Measurements from ENCODE around the gene OR4S1.
"Not testable (repeated sequence)": the region's sequence is repeated elsewhere in the genome, so short reads cannot be mapped to it uniquely, and the experiment has no call there.

The OR4S1 gene, protein sequence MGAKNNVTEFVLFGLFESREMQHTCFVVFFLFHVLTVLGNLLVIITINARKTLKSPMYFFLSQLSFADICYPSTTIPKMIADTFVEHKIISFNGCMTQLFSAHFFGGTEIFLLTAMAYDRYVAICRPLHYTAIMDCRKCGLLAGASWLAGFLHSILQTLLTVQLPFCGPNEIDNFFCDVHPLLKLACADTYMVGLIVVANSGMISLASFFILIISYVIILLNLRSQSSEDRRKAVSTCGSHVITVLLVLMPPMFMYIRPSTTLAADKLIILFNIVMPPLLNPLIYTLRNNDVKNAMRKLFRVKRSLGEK

DNA sequence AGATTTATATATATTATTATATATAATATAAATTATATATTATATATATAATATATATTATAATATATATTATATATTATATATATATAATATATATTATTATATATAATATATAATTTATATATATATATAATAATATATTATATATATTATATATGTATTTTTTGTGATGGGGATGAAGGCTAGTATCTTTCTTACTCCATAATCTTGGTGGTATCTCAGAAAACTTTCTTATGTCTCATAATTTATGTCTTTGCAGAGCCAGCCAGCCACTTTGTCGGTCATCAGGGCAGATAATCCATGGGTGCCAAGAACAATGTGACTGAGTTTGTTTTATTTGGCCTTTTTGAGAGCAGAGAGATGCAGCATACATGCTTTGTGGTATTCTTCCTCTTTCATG, at the start of gene OR4S1:
Gene OR4S1 (plus strand): TSS at position 301 of the 400 bp plus-strand sequence. CDS start 0 bp downstream, at position 301.
- DNase-seq, result no peak

DNA sequence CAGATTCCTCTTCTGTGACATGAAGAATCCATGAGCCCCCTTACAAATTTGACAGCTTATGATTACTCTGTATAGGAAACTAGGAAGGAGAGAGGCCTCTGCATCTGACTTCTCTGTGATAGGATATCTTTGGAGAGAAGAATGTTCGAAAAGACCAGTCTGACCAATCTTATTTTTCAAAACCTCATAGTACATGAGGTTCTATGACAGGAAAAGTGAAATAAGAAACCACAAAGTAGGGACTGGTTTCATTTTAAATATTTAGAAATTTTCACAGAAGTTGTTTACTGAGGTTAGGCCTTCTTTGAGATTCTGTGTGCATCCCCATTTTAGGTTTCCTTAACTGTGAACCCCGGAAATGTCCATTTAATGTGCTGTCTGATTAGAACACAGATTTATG, 44.4 kb upstream of the OR4S1 start:
- DNase-seq, result no peak

DNA sequence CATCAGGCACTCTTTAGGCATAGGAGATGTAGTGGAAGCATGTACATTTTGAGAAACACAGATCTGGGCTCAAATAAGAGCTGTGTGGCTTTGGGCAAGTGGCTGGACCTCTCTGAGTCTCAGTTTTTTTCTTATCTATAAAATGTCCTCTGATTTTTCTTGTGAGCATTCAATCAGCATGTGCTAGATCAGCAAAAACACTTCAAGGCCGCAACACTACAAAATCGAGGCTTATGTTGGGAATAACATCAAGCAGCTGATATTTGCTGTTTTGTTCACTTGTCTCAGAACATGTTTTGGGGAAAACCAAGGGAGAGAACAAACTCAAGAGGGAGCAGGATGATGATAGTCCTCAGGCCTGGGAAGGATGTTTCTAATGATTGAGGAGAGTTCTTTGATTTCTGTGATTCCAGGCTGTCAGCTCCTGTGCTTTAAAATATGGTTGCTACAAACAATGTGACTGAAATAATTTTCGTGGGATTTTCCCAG, 42.6 kb upstream of the OR4S1 start, which contains the start of gene OR4X1:
Gene OR4X1 (plus strand): TSS at position 439 of the 489 bp plus-strand sequence. CDS start 0 bp downstream, at position 439.
- no peak for DNase-seq

DNA sequence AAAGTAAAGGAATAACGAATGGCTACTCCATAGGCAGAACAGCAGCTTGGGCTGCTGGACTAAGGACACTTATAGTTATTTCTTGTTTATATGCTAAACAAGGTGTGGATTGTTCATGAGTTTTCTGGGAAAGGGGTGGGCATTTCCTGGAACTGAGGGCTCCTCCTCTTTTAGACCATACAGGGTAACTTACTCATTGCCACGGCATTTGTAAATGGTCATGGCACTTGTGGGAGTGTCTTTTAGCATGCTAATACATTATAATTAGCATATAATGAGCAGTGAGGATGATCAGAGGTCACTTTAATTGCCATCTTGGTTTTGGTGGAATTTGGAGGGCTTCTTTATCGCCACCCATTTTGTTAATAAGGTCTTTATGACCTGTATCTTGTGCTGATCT, 35.4 kb upstream of the OR4S1 start:
- DNase-seq, result no peak

DNA sequence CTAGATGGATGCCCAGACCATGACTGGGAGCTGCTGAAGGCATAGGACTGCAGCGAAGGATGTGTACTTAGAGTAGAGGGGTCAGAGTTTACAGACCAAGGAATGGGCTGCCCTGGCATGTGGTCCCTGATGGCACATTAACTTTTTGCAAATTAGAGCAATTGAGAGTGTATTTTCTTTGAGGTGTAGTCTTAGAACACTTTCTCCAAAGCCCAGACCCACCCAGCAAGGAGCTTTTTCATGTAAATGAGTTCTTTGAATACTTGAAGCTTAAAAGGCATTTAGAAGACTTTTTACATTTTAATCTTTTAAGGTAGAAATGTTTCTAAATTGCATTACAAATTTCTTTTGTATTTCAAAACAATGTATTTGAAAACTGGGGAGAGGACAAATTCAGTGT, 33.4 kb upstream of the OR4S1 start:
- DNase-seq, result no peak

DNA sequence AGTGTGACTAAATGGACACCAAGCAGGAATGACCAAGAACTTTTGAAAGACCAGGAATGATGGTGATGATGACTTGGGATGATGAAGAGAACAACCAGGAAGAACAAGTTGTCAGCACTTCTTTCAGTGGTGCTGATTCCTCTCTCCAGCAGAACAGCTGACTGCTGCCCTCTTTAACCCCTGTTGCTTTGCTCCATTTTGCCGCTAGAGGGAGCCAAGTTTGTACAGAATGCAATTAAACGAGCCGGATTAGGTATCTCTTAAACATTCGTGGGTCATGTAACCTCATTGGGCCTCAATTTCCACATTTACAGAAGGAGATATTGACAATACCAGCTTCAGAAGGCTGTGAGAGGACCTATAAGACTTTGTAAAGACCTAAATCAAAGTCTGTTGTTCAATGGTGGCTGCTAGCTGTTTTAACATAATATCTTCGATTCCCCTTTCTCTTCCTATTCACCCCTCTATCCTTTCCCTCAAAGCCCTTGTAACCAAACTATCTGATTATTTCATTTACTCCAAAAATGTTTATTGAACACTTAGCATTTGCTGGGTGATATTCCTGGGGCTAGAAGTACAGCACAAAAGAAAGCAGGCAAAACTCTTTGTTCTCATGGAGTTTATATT, 1.9 kb downstream of the OR4S1 start:
- DNase-seq, result peak in 3 of 4 experiments; percentile 24 to 56 (median 30)

DNA sequence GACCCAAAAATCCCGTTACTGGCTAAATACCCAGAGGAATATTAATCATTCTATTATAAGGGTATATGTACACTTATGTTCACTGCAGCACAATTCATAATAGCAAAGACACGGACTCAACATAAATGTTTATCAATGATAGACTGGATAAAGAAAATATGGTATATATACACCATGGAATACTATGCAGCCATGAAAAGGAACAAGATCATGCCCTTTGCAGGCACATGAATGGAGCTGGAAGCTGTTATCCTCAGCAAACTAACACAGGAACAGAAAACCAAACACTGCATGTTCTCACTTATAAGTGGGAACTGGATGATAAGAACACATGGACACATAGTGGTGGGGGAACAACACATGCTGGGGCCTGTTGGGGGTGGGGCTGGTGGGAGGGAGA, 7.6 kb downstream of the OR4S1 start:
- DNase-seq, result not testable (repeated sequence)

DNA sequence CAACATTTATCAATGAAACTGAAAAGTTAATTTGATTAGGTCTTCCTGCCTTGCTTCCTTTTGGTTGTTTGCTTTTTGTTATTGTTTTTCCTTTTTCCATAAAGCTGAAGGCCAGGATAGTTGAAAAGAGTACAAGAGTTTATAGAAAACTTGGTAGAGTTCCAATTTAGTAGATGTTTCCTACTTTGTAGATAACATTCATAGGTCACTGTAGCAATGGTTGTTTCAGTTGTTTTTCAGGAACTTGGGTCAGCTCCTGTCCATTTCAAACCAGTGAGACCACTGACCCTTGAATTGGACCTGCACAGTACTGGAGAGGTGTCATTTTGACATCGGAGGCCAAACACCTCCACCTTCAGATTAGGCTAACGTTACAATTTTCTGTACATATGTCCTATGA, 13.8 kb downstream of the OR4S1 start:
- DNase-seq, result not testable (repeated sequence)

DNA sequence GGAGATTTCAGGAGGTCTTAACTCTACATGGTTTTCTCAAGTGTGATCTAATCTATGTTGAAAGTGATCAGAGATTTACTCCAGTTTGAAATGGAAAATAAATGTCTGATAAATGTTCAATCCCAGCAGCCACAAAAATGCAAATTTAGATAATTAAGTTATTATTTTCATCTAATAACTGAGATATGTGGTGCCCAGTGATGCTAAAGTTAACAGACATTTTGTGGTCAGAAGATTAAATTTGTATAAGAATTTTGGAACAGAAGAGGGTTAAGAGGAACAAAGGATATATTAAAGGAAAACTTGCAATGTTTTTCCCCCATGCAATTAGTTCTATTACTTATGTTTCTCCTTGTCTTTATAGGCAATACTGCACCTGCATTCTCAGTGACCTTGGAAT, 18.6 kb downstream of the OR4S1 start, which contains the start of gene OR4C3:
Gene OR4C3 (plus strand): TSS at position 301 of the 400 bp plus-strand sequence. CDS start 102 bp downstream, outside the sequence.
- DNase-seq, result not testable (repeated sequence)

DNA sequence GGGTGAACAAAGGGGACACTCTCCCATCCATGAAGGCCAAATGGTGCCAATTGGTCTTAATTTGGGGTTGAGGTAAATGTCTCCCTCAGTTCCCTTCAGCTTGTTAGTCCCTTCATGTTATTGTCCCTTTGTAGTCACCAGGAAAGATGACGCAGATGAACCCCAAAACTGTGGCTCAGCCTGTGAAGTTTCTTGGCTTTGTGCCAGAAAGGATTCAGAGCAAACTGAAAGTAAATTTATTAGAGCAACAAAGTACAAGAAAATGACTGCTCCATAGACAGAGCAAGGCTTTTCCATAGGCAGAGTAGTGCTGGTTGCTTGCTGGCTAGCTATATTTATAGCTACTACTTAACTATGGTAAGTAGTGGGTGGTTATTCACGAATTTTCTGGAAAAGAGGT, 35.4 kb downstream of the OR4S1 start:
- DNase-seq, result no peak

DNA sequence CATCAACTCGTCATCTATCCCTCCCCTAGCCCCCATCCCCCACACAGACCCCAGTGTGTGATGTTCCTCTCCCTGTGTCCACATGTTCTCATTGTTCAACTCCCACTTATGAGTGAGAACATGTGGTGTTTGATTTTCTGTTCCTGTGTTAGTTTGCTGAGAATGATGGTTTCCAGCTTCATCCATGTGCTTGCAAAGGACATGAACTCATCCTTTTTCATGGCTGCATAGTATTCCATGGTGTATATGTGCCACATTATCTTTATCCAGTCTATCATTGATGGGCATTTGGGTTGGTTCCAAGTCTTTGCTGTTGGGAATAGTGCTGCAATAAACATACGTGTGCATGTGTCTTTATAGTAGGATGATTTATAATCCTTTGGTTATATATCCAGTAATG, 36.5 kb downstream of the OR4S1 start:
- DNase-seq, result not testable (repeated sequence)

DNA sequence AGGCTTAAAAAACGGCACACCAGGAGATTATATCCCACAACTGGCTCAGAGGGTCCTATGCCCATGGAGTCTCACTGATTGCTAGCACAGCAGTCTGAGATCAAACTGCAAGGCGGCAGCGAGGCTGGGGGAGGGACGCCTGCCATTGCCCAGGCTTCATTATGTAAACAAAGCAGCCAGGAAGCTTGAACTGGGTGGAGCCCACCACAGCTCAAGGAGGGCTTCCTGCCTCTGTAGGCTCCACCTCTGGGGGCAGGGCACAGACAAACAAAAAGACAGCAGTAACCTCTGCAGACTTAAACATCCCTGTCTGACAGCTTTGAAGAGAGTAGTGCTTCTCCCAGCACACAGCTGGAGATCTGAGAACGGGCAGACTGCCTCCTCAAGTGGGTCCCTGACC, 40.3 kb downstream of the OR4S1 start:
- not testable (repeated sequence) for DNase-seq

DNA sequence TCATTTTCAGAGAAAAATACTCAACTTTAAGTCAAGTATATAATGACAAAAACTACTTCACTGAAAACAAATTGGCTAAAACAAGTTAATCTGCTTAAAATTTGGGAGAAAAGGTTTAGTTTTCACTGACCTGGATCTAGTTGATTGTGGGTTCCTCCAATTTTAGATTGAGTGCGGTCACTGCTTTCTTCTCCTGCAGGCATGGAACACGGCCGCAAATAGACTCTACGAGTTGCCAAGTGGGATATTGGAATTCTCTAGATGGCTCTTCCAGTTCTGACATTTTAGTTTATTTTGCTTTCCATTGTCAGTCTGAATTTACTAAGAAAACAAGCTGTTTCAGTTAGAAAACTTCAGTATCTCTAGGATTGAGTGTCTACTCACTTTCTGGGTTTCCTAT, 48.0 kb downstream of the OR4S1 start:
- DNase-seq, result no peak

DNA sequence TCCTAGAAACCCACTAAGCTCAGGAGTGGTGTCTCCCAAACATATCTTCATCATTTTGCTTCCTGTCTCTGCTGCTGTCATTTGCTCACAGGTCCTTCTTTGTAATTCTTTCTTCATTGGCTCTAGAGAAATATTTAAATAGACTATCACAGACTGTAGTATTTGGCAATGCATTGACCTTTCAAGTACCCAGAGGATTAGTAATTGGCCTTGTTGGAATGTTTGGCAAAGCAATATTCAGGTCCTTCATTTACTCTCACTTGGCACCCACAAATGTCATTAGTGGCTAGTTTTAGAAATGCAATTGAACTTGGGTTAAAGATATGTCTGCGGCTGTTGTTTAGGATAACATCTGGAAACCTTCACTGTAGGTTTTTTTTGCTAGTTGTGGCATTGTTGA, 48.7 kb downstream of the OR4S1 start:
- DNase-seq, result no peak
